GM10248 (cell line): ENCODE data around the gene GNB1L.

Experiments used
- CTCF ChIA-PET: fragments of 300-600 bp; sonication (Branson Sonifier 250); formaldehyde crosslinking; extraction: SDS; loops from one replicate; lab custom pipeline; 2021; ENCODE audit warnings: antibody characterized with exemption; lab: Yijun Ruan, JAX
- POLR2A ChIA-PET: fragments of 350-650 bp; sonication (Branson Sonifier 250); formaldehyde crosslinking; extraction: SDS; loops from one replicate; lab custom pipeline; 2020; ENCODE audit warnings: antibody characterized with exemption; lab: Yijun Ruan, JAX
- DNase-seq: peaks from one replicate; pipeline ENCODE4 v3.0.0; 2012; ENCODE audit errors: extremely low spot score
- CTCF ChIP-seq: IDR thresholded peaks from 2 replicates; pipeline ENCODE4 v1.5.1; 2012; ENCODE audit warnings: mild to moderate bottlenecking, low read depth; ENCODE audit errors: extremely low read depth, missing control alignments, control extremely low read depth

The GNB1L gene

GRCh38 chr22:19896665-19897355 lies 42.1 kb upstream of the GNB1L start:
- no peak for DNase-seq
- ChIA-PET CTCF (interaction anchor here (1.1 to 2.0 kb wide), 3 partner anchors 13 to 166 kb away, joined by 3 to 11 read pairs (median 5); no protein-coding TSS in a partner anchor), POLR2A (no interaction called here)
- no peak for TF ChIP-seq CTCF

DNA sequence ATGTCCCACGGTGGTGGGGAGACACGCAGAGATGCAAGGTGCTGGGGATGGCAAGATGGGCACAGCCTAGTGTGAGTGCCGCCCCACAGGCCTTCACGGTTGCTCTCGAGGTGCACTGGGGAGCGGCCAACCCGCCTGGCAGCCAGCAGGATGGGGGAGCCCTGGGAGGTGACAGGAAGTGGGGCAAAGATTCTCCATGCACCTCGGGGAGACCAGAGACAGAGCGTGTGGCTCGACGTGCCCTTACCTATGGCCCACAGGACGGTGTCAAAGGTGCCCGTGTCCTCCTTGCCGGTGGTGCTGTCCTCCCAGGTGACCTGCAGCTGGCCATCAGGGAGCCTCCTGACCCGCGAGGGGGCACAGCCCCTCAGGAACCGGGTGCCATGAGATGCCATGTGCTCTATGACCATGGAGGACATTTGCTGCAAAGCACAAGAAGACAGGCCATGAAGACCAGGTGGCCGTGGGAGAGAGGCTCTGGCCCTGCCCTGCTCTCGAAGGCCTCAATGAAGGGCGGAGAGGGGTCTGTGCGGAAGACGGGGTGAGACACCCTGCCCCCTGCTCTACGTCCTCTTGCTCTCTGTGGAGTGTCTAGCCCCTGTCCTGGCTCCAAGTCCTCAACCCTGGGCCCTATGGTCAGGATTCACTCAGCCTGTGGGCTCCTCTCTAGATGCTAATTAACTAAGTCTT lies 40.6 kb upstream of the GNB1L start:
- DNase-seq: no peak
- POLR2A ChIA-PET: no interaction called here
- TF ChIP-seq CTCF: no peak
- CTCF ChIA-PET: interaction anchor here (1.7 kb wide), 1 partner anchor 165 kb away, joined by 7 read pairs; no protein-coding TSS in a partner anchor

DNA sequence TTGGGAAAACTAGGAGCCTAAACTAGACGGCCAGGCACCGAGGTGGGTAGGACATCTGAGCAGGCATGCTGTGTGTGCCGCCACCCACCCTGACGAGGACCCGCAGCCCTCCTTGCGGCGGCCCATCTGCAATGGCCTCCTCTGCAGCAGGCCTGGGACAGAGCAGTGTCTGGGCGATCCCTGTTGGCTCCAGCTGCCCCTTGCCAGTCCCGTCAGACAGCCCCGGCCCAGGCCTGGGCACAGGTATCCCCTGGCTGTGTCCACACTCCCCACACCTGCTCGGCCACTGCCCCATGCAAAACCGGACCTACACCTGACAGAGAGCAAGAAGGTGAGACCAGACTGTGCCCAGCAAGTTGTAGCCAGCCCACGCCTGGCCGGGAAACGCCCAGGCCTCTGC lies 38.7 kb upstream of the GNB1L start:
- ChIA-PET POLR2A (no interaction called here), CTCF (no interaction called here)
- TF ChIP-seq CTCF: no peak
- DNase-seq: no peak

DNA sequence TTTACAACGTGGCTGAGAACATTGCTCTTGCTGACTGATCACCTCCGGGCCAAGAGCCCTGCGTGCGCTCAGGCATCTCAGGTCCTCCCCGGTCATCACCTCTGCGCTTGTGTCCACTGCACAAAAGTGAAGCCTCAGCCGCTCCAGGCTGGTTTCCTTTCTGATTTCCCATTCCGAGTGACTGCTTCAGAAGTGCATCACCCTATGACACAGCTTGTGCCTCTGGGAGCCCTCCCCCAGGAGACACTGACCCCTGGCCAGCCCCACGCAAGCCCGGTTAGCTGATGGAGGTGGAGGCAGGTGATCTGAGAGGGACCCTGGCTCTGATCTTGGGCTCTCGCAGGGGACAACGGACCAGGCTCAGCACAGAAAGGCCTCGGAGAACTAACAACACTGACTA lies 38.3 kb upstream of the GNB1L start:
- ChIA-PET POLR2A (no interaction called here), CTCF (no interaction called here)

DNA sequence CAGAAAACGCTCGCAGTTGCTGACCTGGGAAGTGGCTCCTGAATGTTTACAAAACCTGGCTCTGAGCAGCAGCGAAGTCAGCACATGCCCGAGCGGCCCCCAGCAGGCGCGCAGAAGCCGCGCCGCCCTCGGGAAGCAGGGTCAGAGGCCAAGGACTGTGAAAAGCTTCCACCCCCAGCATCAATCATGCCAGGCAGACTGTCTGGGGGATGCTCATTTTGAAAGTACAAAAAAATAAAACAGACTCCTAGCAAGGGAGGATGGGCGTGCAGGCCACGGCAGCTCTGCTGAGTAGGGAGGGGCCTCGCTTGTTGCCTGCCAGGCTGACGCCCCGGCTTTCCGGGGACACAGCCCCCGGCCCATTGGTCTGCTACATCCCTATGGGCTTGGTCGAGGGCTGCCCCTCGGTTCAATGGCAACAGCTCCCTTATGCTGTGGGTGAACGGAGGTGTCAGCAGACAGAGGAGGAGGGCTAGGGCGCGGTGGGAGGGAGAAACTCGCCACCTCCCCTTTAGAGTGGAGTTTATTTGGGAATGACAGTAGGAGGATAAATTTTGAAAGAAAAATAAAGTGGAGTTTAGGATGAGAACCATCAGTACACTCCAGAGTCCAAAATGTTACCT lies 37.7 kb upstream of the GNB1L start:
- peak; percentile 71 for DNase-seq
- TF ChIP-seq CTCF: no peak
- CTCF ChIA-PET: interaction anchor here (0.7 to 1.7 kb wide), 3 partner anchors 11 to 162 kb away, joined by 4 to 5 read pairs (median 5); no protein-coding TSS in a partner anchor
- POLR2A ChIA-PET: no interaction called here

More for the DNA sequence above, 38.3 kb upstream of the GNB1L start:
- TF ChIP-seq CTCF: no peak
- no peak for DNase-seq
